Measurements from ENCODE around the gene TIAM2. TPM values are rescaled to one million over a fixed set of nuclear protein-coding genes. Genes with fewer than 3 reads are reported as not detected.

TIAM2 gene
- polyA plus RNA-seq, 1 experiment, result 12.6 TPM

DNA sequence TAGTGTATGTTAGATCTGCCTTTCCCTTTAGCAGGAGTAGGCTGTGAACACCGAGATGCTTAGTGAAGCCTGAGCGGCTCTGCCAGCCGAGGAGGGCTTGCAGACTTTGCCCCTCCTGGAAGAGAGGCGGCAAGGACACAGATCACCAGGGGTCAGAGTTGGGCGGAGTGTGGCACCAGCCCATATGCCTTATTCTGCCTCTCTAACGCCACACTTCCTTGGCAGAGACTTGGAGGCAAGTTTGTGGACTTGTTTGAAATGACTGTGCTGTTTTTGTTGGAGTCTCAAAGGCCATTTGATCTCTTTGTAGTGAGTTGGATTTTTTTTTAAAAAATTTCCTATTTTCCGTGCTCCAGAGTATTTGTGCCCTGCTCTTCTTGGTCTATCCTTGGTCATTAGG, 224.2 kb downstream of the TIAM2 start:
- TF ChIP-seq CTCF (IDR thresholded peaks at IDR 0.05; ENCODE audit: low read depth, low read length), result no peak
- Histone ChIP-seq H3K27me3 (ENCODE audit: control insufficient read depth, insufficient read depth, low read length) (no peaks in the 10 kb centered on the region), H3K27ac (ENCODE audit: low read depth, low read length) (no peak overlapping the region), H3K4me3 (ENCODE audit: low read depth, low read length) (no peak overlapping the region), H3K9me3 (ENCODE audit: control insufficient read depth, insufficient read depth, low read length) (no peaks in the 10 kb centered on the region)
- CTCF ChIA-PET, result no interaction called here
- POLR2A ChIA-PET, result no interaction called here
- DNase-seq (ENCODE audit: low read depth, low spot score), result no peak

GRCh38 chr6:155219858-155220301, 224.8 kb downstream of the TIAM2 start:
- no peak for DNase-seq (ENCODE audit: low read depth, low spot score)
- POLR2A ChIA-PET, result no interaction called here
- TF ChIP-seq CTCF (IDR thresholded peaks at IDR 0.05; ENCODE audit: low read depth, low read length), result no peak

DNA sequence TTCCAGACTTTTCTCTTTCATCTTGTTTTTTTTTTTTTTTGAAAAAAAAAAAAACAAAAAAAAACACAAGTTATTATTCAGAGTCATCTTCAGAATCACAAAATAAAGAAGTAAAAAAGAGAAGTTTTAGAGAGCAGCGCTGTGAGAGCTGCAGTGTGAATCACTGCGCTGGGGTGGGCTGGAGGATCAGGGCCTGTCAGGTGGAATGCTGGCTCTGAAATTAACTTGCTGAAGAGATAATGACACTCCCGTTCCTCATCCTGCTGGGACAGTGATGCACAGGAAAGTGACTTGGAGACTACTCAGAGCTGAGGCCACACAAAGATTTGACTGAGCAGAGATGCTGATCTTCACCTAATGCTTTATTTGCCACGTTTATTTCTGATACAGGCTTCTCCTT, 226.0 kb downstream of the TIAM2 start:
- Histone ChIP-seq H3K27me3 (ENCODE audit: control insufficient read depth, insufficient read depth, low read length) (no peaks in the 10 kb centered on the region), H3K4me3 (ENCODE audit: low read depth, low read length) (no peak overlapping the region), H3K9me3 (ENCODE audit: control insufficient read depth, insufficient read depth, low read length) (no peaks in the 10 kb centered on the region), H3K27ac (ENCODE audit: low read depth, low read length) (no peak overlapping the region)
- DNase-seq (ENCODE audit: low read depth, low spot score), result no peak
- TF ChIP-seq CTCF (IDR thresholded peaks at IDR 0.05; ENCODE audit: low read depth, low read length), result no peak
- CTCF ChIA-PET, result interaction anchor here (0.7 kb wide), 1 partner anchor 44 kb away, joined by 4 read pairs; no protein-coding TSS in a partner anchor
- POLR2A ChIA-PET, result no interaction called here

More at GRCh38 chr6:155219858-155220301, 224.8 kb downstream of the TIAM2 start:
- no peaks in the 10 kb centered on the region for H3K9me3 ChIP-seq (ENCODE audit: control insufficient read depth, insufficient read depth, low read length)
- H3K27ac ChIP-seq (ENCODE audit: low read depth, low read length), result no peak overlapping the region
- no peak overlapping the region for H3K4me3 ChIP-seq (ENCODE audit: low read depth, low read length)
- no peaks in the 10 kb centered on the region for H3K27me3 ChIP-seq (ENCODE audit: control insufficient read depth, insufficient read depth, low read length)
- CTCF ChIA-PET, result no interaction called here

GRCh38 chr6:155222506-155222905, 227.4 kb downstream of the TIAM2 start:
- Histone ChIP-seq H3K4me3 (ENCODE audit: low read depth, low read length) (no peak overlapping the region), H3K27me3 (ENCODE audit: control insufficient read depth, insufficient read depth, low read length) (no peaks in the 10 kb centered on the region), H3K27ac (ENCODE audit: low read depth, low read length) (no peak overlapping the region), H3K9me3 (ENCODE audit: control insufficient read depth, insufficient read depth, low read length) (no peaks in the 10 kb centered on the region)
- no peak for TF ChIP-seq CTCF (IDR thresholded peaks at IDR 0.05; ENCODE audit: low read depth, low read length)
- POLR2A ChIA-PET, result no interaction called here
- no peak for DNase-seq (ENCODE audit: low read depth, low spot score)
- CTCF ChIA-PET, result interaction anchor here (1.2 kb wide), 2 partner anchors 26 to 45 kb away, joined by 5 to 7 read pairs; no protein-coding TSS in a partner anchor

GRCh38 chr6:155223646-155224451, 228.7 kb downstream of the TIAM2 start:
- CTCF ChIA-PET, result interaction anchor here (0.6 to 1.2 kb wide), 2 partner anchors 24 to 356 kb away, joined by 3 to 7 read pairs; no protein-coding TSS in a partner anchor
- POLR2A ChIA-PET, result interaction anchor here (1.1 kb wide), 1 partner anchor 35 kb away, joined by 3 read pairs; no protein-coding TSS in a partner anchor
- peak; percentile 49 for DNase-seq (ENCODE audit: low read depth, low spot score)

More at GRCh38 chr6:155223646-155224451, 228.7 kb downstream of the TIAM2 start:
- TF ChIP-seq CTCF (IDR thresholded peaks at IDR 0.05; ENCODE audit: low read depth, low read length), result no peak
- Histone ChIP-seq H3K27me3 (ENCODE audit: control insufficient read depth, insufficient read depth, low read length) (no peaks in the 10 kb centered on the region), H3K9me3 (ENCODE audit: control insufficient read depth, insufficient read depth, low read length) (no peaks in the 10 kb centered on the region; the same call in 1 of the 2 replicates), H3K4me3 (ENCODE audit: low read depth, low read length) (no peak overlapping the region), H3K27ac (ENCODE audit: low read depth, low read length) (peak overlapping the region; percentile 70)
